HepG2 (cell line): Measurements from ENCODE around the gene SHANK3. TPM values are rescaled to one million over a fixed set of nuclear protein-coding genes. Genes with fewer than 3 reads are reported as not detected.

Source experiments
- AHR ChIP-seq: IDR thresholded peaks from 2 replicates; pipeline ENCODE4 v1.6.1; 2018; ENCODE audit warnings: missing genetic modification reagents, missing compliant biosample characterization
- CBX1 ChIP-seq: IDR thresholded peaks from one replicate; pipeline ENCODE4 v1.6.1; 2016; ENCODE audit warnings: antibody characterized with exemption, low read depth
- CHCHD3 ChIP-seq: sonication (generic); formaldehyde crosslinking; IDR thresholded peaks from 2 replicates; pipeline ENCODE4 v1.8.0; 2022; ENCODE audit warnings: mild to moderate bottlenecking, missing genetic modification reagents, moderate library complexity
- GTF3A ChIP-seq: sonication (generic); formaldehyde crosslinking; conservative IDR thresholded peaks from 2 replicates; pipeline ENCODE4 v1.4.0; 2020; ENCODE audit warnings: mild to moderate bottlenecking, missing genetic modification reagents
- JUNB ChIP-seq: sonication (generic); formaldehyde crosslinking; IDR thresholded peaks from 2 replicates; pipeline ENCODE4 v1.8.0; 2022; ENCODE audit warnings: missing genetic modification reagents, mild to moderate bottlenecking, borderline replicate concordance
- MEIS1 ChIP-seq: sonication (generic); formaldehyde crosslinking; IDR thresholded peaks from 2 replicates; pipeline ENCODE4 v1.9.0; 2021; ENCODE audit warnings: mild to moderate bottlenecking, missing genetic modification reagents, moderate library complexity, borderline replicate concordance
- NFYC ChIP-seq: IDR thresholded peaks from 2 replicates; pipeline ENCODE4 v1.6.1; 2016; ENCODE audit warnings: missing genetic modification reagents, missing compliant biosample characterization
- PRPF4 ChIP-seq: fragments of 200-400 bp; formaldehyde crosslinking; IDR thresholded peaks from 2 replicates; pipeline ENCODE4 v1.6.1; 2016; ENCODE audit warnings: low read length, low read depth; ENCODE audit not compliant: poor library complexity, severe bottlenecking
- SNAPC2 ChIP-seq: sonication (generic); formaldehyde crosslinking; IDR thresholded peaks from 2 replicates; pipeline ENCODE4 v1.8.1; 2022; ENCODE audit warnings: mild to moderate bottlenecking, missing genetic modification reagents
- YY1 ChIP-seq: IDR thresholded peaks from 2 replicates; pipeline ENCODE4 v1.6.1; 2011; ENCODE audit warnings: low read length, low read depth, moderate library complexity, mild to moderate bottlenecking; ENCODE audit not compliant: insufficient read depth, insufficient replicate concordance
- ZNF317 ChIP-seq: sonication (generic); formaldehyde crosslinking; IDR thresholded peaks from 2 replicates; pipeline ENCODE4 v1.5.0; 2020; ENCODE audit warnings: mild to moderate bottlenecking, missing genetic modification reagents
- ZNF552 ChIP-seq: sonication (generic); formaldehyde crosslinking; IDR thresholded peaks from 2 replicates; pipeline ENCODE4 v1.9.0; 2022; ENCODE audit warnings: missing genetic modification reagents, mild to moderate bottlenecking, borderline replicate concordance
- polyA plus RNA-seq, 8 experiments: library from polyadenylated mRNA; depleted of rRNA in 3 of 8; stranded (reverse) in 7 of 8; unstranded in 1 of 8; fragments of >200 nt; fragmentation: Illumina TruSeq in 4 of 8; extraction: Trizol in 4 of 8; gene quantifications; 2 replicates each; pipeline versions ENCODE4 v1.2.1 to v1.2.3, GENCODE V29; 2011 to 2016; ENCODE audit warnings: low read depth in 4 of 8, missing spikeins in 1 of 8, mixed read lengths in 1 of 8; ENCODE audit not compliant: insufficient read depth in 1 of 8
- total RNA-seq, 5 experiments: library from RNA; depleted of rRNA; stranded (reverse); fragments of >200 nt; fragmentation: Illumina TruSeq; extraction: Trizol; gene quantifications; 2 replicates each; pipeline ENCODE4 v1.2.3, GENCODE V29; 2016; ENCODE audit warnings: low read depth in 1 of 5
- TF ChIP-seq, protein P1 (sequence below): sonication (generic); formaldehyde crosslinking; IDR thresholded peaks from 2 replicates; pipeline ENCODE4 v1.8.0; 2022; ENCODE audit warnings: low read depth, missing genetic modification reagents
- TF ChIP-seq, protein P2 (sequence below): IDR thresholded peaks from 2 replicates; pipeline ENCODE4 v1.6.1; 2016
- TF ChIP-seq, protein P3 (sequence below): sonication (generic); formaldehyde crosslinking; IDR thresholded peaks from 2 replicates; pipeline ENCODE4 v1.4.0; 2020; ENCODE audit warnings: missing genetic modification reagents, borderline replicate concordance
- TF ChIP-seq, protein P4 (sequence below): IDR thresholded peaks from 2 replicates; pipeline ENCODE4 v1.6.1; 2018; ENCODE audit warnings: missing genetic modification reagents
- TF ChIP-seq, protein P5 (sequence below): sonication (generic); formaldehyde crosslinking; IDR thresholded peaks from 2 replicates; pipeline ENCODE4 v1.8.0; 2022; ENCODE audit warnings: missing genetic modification reagents, low read depth, mild to moderate bottlenecking, borderline replicate concordance
- TF ChIP-seq, protein P6 (sequence below): sonication (generic); formaldehyde crosslinking; IDR thresholded peaks from 2 replicates; pipeline ENCODE4 v1.4.0; 2020; ENCODE audit warnings: missing genetic modification reagents

Gene SHANK3
- total and polyA plus RNA-seq, 2 of the 13 experiments (the other 11 are each of a cell fraction or from before 2014, with no cell fraction given) = 2.9 to 4.6 TPM

DNA sequence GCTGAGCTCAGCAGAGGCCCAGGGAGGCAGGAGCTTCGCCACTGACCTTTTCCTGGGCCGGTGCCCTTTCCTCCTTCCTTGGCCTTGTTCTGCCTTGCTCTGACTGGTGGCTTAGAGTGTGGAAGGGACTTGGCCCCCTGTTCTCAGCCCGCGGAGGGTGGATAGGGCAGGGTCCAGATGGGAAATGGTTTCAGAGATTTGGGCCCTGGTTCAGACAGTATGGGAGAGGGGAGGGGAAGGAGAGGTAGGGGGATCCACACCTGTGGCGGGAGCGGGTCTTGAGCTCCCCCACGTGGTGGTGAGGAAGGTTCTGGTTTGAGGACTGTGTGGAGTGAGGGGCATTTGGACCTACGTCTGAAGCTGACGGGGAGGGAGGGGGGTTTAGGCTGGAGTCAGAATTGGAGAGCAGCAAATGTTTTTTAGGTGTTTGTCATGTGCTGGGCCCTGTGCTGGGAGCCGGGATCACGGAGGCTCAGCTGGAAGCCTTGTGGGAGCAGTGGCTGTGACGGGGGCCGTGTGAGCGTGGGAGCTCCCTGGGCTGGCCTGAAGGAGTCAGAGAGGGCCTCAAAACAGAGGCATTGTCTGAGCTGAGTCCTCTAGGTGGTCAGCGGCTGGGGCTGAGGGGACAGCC lies 27.2 kb downstream of the SHANK3 start (continued):
- TF ChIP-seq, protein P1, sequence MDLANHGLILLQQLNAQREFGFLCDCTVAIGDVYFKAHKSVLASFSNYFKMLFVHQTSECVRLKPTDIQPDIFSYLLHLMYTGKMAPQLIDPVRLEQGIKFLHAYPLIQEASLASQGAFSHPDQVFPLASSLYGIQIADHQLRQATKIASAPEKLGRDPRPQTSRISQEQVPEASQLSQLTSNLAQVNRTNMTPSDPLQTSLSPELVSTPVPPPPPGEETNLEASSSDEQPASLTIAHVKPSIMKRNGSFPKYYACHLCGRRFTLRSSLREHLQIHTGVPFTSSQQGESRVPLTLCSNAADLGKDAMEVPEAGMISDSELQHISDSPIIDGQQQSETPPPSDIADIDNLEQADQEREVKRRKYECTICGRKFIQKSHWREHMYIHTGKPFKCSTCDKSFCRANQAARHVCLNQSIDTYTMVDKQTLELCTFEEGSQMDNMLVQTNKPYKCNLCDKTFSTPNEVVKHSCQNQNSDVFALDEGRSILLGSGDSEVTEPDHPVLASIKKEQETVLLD (CRISPR knock-in tag) = no peak
- TF ChIP-seq, protein P2, sequence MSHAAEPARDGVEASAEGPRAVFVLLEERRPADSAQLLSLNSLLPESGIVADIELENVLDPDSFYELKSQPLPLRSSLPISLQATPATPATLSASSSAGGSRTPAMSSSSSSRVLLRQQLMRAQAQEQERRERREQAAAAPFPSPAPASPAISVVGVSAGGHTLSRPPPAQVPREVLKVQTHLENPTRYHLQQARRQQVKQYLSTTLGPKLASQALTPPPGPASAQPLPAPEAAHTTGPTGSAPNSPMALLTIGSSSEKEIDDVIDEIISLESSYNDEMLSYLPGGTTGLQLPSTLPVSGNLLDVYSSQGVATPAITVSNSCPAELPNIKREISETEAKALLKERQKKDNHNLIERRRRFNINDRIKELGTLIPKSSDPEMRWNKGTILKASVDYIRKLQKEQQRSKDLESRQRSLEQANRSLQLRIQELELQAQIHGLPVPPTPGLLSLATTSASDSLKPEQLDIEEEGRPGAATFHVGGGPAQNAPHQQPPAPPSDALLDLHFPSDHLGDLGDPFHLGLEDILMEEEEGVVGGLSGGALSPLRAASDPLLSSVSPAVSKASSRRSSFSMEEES = no peak
- TF ChIP-seq MEIS1 (CRISPR knock-in tag) = no peak
- TF ChIP-seq JUNB = no peak
- no peak for TF ChIP-seq PRPF4
- TF ChIP-seq, protein P3, sequence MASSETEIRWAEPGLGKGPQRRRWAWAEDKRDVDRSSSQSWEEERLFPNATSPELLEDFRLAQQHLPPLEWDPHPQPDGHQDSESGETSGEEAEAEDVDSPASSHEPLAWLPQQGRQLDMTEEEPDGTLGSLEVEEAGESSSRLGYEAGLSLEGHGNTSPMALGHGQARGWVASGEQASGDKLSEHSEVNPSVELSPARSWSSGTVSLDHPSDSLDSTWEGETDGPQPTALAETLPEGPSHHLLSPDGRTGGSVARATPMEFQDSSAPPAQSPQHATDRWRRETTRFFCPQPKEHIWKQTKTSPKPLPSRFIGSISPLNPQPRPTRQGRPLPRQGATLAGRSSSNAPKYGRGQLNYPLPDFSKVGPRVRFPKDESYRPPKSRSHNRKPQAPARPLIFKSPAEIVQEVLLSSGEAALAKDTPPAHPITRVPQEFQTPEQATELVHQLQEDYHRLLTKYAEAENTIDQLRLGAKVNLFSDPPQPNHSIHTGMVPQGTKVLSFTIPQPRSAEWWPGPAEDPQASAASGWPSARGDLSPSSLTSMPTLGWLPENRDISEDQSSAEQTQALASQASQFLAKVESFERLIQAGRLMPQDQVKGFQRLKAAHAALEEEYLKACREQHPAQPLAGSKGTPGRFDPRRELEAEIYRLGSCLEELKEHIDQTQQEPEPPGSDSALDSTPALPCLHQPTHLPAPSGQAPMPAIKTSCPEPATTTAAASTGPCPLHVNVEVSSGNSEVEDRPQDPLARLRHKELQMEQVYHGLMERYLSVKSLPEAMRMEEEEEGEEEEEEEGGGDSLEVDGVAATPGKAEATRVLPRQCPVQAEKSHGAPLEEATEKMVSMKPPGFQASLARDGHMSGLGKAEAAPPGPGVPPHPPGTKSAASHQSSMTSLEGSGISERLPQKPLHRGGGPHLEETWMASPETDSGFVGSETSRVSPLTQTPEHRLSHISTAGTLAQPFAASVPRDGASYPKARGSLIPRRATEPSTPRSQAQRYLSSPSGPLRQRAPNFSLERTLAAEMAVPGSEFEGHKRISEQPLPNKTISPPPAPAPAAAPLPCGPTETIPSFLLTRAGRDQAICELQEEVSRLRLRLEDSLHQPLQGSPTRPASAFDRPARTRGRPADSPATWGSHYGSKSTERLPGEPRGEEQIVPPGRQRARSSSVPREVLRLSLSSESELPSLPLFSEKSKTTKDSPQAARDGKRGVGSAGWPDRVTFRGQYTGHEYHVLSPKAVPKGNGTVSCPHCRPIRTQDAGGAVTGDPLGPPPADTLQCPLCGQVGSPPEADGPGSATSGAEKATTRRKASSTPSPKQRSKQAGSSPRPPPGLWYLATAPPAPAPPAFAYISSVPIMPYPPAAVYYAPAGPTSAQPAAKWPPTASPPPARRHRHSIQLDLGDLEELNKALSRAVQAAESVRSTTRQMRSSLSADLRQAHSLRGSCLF (CRISPR knock-in tag) = no peak
- TF ChIP-seq NFYC (CRISPR knock-in tag) = no peak
- no peak for TF ChIP-seq AHR (CRISPR knock-in tag)
- TF ChIP-seq SNAPC2 = no peak
- no peak for TF ChIP-seq ZNF552
- TF ChIP-seq YY1 = no peak
- no peak for TF ChIP-seq CBX1
- TF ChIP-seq, protein P4, sequence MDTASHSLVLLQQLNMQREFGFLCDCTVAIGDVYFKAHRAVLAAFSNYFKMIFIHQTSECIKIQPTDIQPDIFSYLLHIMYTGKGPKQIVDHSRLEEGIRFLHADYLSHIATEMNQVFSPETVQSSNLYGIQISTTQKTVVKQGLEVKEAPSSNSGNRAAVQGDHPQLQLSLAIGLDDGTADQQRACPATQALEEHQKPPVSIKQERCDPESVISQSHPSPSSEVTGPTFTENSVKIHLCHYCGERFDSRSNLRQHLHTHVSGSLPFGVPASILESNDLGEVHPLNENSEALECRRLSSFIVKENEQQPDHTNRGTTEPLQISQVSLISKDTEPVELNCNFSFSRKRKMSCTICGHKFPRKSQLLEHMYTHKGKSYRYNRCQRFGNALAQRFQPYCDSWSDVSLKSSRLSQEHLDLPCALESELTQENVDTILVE (CRISPR knock-in tag) = no peak
- TF ChIP-seq, protein P5, sequence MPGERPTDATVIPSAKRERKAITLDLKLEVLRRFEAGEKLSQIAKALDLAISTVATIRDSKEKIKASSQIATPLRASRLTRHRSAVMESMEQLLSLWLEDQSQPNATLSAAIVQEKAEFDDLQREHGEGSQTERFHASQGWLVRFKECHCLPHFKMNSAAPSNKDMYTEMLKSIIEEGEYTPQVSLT = no peak
- TF ChIP-seq ZNF317 (CRISPR knock-in tag) = 0 out of 2 replicates have a peak, but pooled peaks have one; percentile 1
- TF ChIP-seq CHCHD3 (CRISPR knock-in tag) = no peak
- TF ChIP-seq GTF3A (CRISPR knock-in tag) = peak; percentile 57; the same call in 1 of the 2 replicates
- TF ChIP-seq, protein P6, sequence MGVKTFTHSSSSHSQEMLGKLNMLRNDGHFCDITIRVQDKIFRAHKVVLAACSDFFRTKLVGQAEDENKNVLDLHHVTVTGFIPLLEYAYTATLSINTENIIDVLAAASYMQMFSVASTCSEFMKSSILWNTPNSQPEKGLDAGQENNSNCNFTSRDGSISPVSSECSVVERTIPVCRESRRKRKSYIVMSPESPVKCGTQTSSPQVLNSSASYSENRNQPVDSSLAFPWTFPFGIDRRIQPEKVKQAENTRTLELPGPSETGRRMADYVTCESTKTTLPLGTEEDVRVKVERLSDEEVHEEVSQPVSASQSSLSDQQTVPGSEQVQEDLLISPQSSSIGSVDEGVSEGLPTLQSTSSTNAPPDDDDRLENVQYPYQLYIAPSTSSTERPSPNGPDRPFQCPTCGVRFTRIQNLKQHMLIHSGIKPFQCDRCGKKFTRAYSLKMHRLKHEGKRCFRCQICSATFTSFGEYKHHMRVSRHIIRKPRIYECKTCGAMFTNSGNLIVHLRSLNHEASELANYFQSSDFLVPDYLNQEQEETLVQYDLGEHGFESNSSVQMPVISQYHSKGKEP (CRISPR knock-in tag) = no peak
